ENCODE results near the gene CDH22.

The CDH22 gene

GRCh38 chr20:46195264-46196036 is 112.8 kb downstream of the CDH22 start:
- Histone ChIP-seq H3K4me1 (ENCODE audit: low read length) (peaks cover 20% of the 10 kb centered on the region), H3K27ac (ENCODE audit: low read length) (no peak overlapping the region), H3K4me3 (ENCODE audit: low read length) (no peak overlapping the region), H4K20me1 (ENCODE audit: insufficient read depth, low read length) (no peaks in the 10 kb centered on the region), H3K27me3 (ENCODE audit: low read depth, low read length) (no peaks in the 10 kb centered on the region), H2AFZ (ENCODE audit: low read depth, low read length) (no peak overlapping the region), H3K36me3 (replicated peaks; ENCODE audit: low read depth, low read length) (no peaks in the 10 kb centered on the region), H3K4me2 (ENCODE audit: low read length) (no peak overlapping the region), H3K9ac (ENCODE audit: low read length) (no peak overlapping the region), H3K79me2 (ENCODE audit: low read length) (no peaks in the 10 kb centered on the region), H3K9me3 (ENCODE audit: insufficient read depth, low read length) (no peaks in the 10 kb centered on the region)
- TF ChIP-seq EZH2phosphoT487 (IDR thresholded peaks at IDR 0.05; ENCODE audit: low read depth) (no peak), CTCF (IDR thresholded peaks at IDR 0.05; ENCODE audit: low read depth, low read length) (no peak)

- no peaks in the 10 kb centered on the region for H3K27me3 ChIP-seq (ENCODE audit: low read depth, low read length)
- H3K36me3 ChIP-seq (replicated peaks; ENCODE audit: low read depth, low read length), result no peaks in the 10 kb centered on the region
- TF ChIP-seq CTCF (IDR thresholded peaks at IDR 0.05; ENCODE audit: low read depth, low read length) (no peak), EZH2phosphoT487 (IDR thresholded peaks at IDR 0.05; ENCODE audit: low read depth) (no peak)
- peaks cover 31% of the 10 kb centered on the region for H3K4me1 ChIP-seq (ENCODE audit: low read length)
- H3K4me2 ChIP-seq (ENCODE audit: low read length), result no peak overlapping the region
- H4K20me1 ChIP-seq (ENCODE audit: insufficient read depth, low read length), result no peaks in the 10 kb centered on the region
- no peak overlapping the region for H3K9ac ChIP-seq (ENCODE audit: low read length)
- H2AFZ ChIP-seq (ENCODE audit: low read depth, low read length), result no peak overlapping the region
- no peak overlapping the region for H3K4me3 ChIP-seq (ENCODE audit: low read length)
- H3K9me3 ChIP-seq (ENCODE audit: insufficient read depth, low read length), result no peaks in the 10 kb centered on the region
- no peak overlapping the region for H3K27ac ChIP-seq (ENCODE audit: low read length)
- H3K79me2 ChIP-seq (ENCODE audit: low read length), result no peaks in the 10 kb centered on the region
Observed at GRCh38 chr20:46194409-46194808, 113.9 kb downstream of the CDH22 start.

GRCh38 chr20:46192376-46192944 is 115.8 kb downstream of the CDH22 start:
- H3K4me3 ChIP-seq (ENCODE audit: low read length), result no peak overlapping the region
- no peaks in the 10 kb centered on the region for H4K20me1 ChIP-seq (ENCODE audit: insufficient read depth, low read length)
- no peaks in the 10 kb centered on the region for H3K27me3 ChIP-seq (ENCODE audit: low read depth, low read length)
- H3K79me2 ChIP-seq (ENCODE audit: low read length), result no peaks in the 10 kb centered on the region
- H2AFZ ChIP-seq (ENCODE audit: low read depth, low read length), result no peak overlapping the region
- H3K9ac ChIP-seq (ENCODE audit: low read length), result no peak overlapping the region
- H3K4me1 ChIP-seq (ENCODE audit: low read length), result peaks cover 42% of the 10 kb centered on the region
- H3K4me2 ChIP-seq (ENCODE audit: low read length), result no peak overlapping the region
- H3K9me3 ChIP-seq (ENCODE audit: insufficient read depth, low read length), result no peaks in the 10 kb centered on the region
- H3K27ac ChIP-seq (ENCODE audit: low read length), result no peak overlapping the region
- TF ChIP-seq CTCF (IDR thresholded peaks at IDR 0.05; ENCODE audit: low read depth, low read length) (no peak), EZH2phosphoT487 (IDR thresholded peaks at IDR 0.05; ENCODE audit: low read depth) (no peak)
- no peaks in the 10 kb centered on the region for H3K36me3 ChIP-seq (replicated peaks; ENCODE audit: low read depth, low read length)

GRCh38 chr20:46191611-46192010 is 116.7 kb downstream of the CDH22 start:
- no peak overlapping the region for H3K27ac ChIP-seq (ENCODE audit: low read length)
- H3K4me1 ChIP-seq (ENCODE audit: low read length), result peaks cover 42% of the 10 kb centered on the region
- no peak overlapping the region for H3K4me3 ChIP-seq (ENCODE audit: low read length)
- no peak overlapping the region for H2AFZ ChIP-seq (ENCODE audit: low read depth, low read length)
- no peaks in the 10 kb centered on the region for H3K9me3 ChIP-seq (ENCODE audit: insufficient read depth, low read length)
- no peak overlapping the region for H3K9ac ChIP-seq (ENCODE audit: low read length)
- no peaks in the 10 kb centered on the region for H3K27me3 ChIP-seq (ENCODE audit: low read depth, low read length)
- H3K36me3 ChIP-seq (replicated peaks; ENCODE audit: low read depth, low read length), result no peaks in the 10 kb centered on the region
- H4K20me1 ChIP-seq (ENCODE audit: insufficient read depth, low read length), result no peaks in the 10 kb centered on the region
- no peak overlapping the region for H3K4me2 ChIP-seq (ENCODE audit: low read length)
- no peak for TF ChIP-seq CTCF (IDR thresholded peaks at IDR 0.05; ENCODE audit: low read depth, low read length)
- TF ChIP-seq EZH2phosphoT487 (IDR thresholded peaks at IDR 0.05; ENCODE audit: low read depth), result no peak
- H3K79me2 ChIP-seq (ENCODE audit: low read length), result no peaks in the 10 kb centered on the region
